HFFc6 (cell line): ENCODE data around the gene KRTAP24-1. TPM values are rescaled to one million over a fixed set of nuclear protein-coding genes. Genes with fewer than 3 reads are reported as not detected.

Experiments used
- DNase-seq: peaks from one replicate; pipeline ENCODE4 v3.0.0-alpha.2; 2018
- H3K27ac Mint-ChIP-seq: 2 replicates; pipeline ENCODE4 v1.8.0; 2020; ENCODE audit warnings: mild to moderate bottlenecking, mixed read lengths
- H3K27me3 Mint-ChIP-seq: 2 replicates; pipeline ENCODE4 v1.8.0; 2021; ENCODE audit warnings: mild to moderate bottlenecking, moderate library complexity, mixed read lengths; ENCODE audit not compliant: insufficient read depth
- H3K36me3 Mint-ChIP-seq: 2 replicates; pipeline ENCODE4 v1.8.0; 2021; ENCODE audit warnings: low read depth, mixed read lengths
- H3K4me1 Mint-ChIP-seq: 2 replicates; pipeline ENCODE4 v1.8.0; 2020; ENCODE audit warnings: low read depth, mixed read lengths
- H3K4me3 Mint-ChIP-seq: 2 replicates; pipeline ENCODE4 v1.8.0; 2020; ENCODE audit warnings: mild to moderate bottlenecking, moderate library complexity, mixed read lengths
- H3K9me3 Mint-ChIP-seq: 2 replicates; pipeline ENCODE4 v1.8.0; 2020; ENCODE audit warnings: mild to moderate bottlenecking, mixed read lengths
- total RNA-seq, 6 experiments: library from RNA; stranded (reverse); fragmentation: NEBNext Ultra II Directional; extraction: Animal tissue kit (Norgen Biotek cat#: 25700); gene quantifications; 2 replicates in 1 of 6; 3 replicates in 5 of 6; pipeline ENCODE4 v1.2.3, GENCODE V29; 2021
- TF ChIP-seq, protein P1 (sequence below): fragments of 200-600 bp; sonication (generic); IDR thresholded peaks from 2 replicates; pipeline ENCODE4 v1.5.0; 2021; ENCODE audit warnings: antibody characterized with exemption, mild to moderate bottlenecking

KRTAP24-1 gene
- total RNA-seq, 6 experiments from 2014 or later, result not detected

DNA sequence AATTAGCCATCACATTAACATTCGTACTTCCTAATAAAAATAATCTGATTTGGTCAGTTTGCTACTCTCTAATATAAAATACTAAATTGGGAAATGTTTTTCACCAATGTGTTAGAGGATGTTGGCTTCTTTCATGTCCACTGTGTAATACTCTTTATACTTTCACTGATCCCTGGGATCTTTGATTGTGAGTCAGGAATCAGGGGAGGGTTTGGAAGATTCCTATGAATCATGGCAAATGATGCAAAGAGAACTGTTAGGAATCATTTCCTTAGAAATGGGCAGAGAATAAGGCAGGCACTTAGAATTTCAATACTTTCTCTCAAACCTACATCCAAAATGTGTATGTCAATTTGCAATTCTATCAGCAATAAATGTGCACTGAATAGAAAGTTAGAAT is 31.0 kb downstream of the KRTAP24-1 start:
- no peak overlapping the region for H3K4me3 Mint-ChIP-seq
- no peak overlapping the region for H3K27ac Mint-ChIP-seq
- no peaks in the 10 kb centered on the region for H3K27me3 Mint-ChIP-seq
- TF ChIP-seq, protein P1, sequence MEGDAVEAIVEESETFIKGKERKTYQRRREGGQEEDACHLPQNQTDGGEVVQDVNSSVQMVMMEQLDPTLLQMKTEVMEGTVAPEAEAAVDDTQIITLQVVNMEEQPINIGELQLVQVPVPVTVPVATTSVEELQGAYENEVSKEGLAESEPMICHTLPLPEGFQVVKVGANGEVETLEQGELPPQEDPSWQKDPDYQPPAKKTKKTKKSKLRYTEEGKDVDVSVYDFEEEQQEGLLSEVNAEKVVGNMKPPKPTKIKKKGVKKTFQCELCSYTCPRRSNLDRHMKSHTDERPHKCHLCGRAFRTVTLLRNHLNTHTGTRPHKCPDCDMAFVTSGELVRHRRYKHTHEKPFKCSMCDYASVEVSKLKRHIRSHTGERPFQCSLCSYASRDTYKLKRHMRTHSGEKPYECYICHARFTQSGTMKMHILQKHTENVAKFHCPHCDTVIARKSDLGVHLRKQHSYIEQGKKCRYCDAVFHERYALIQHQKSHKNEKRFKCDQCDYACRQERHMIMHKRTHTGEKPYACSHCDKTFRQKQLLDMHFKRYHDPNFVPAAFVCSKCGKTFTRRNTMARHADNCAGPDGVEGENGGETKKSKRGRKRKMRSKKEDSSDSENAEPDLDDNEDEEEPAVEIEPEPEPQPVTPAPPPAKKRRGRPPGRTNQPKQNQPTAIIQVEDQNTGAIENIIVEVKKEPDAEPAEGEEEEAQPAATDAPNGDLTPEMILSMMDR, result no peak
- no peaks in the 10 kb centered on the region for H3K4me1 Mint-ChIP-seq
- H3K9me3 Mint-ChIP-seq, result peaks cover 51% of the 10 kb centered on the region
- no peak for DNase-seq
- no peaks in the 10 kb centered on the region for H3K36me3 Mint-ChIP-seq

DNA sequence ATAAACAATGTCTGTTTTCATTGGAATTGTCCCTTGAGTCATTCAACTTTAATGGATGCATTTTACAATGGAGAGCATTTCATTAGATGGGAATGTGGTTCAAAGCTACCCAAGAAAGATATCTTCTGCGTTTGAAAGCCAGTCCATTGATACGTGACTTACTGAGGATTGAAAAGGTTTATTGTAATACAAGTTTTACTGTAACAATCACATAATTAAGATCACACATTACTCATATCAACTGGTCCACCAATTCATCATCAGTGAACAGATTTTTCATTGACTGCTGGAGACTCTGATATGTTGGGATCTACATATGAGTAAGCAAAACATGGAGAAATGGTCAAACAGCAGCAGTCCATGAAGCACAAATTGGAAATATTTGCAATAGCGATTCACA is 32.8 kb downstream of the KRTAP24-1 start:
- TF ChIP-seq, protein P1, result no peak
- Mint-ChIP-seq H3K36me3 (no peaks in the 10 kb centered on the region), H3K27ac (no peak overlapping the region), H3K27me3 (no peaks in the 10 kb centered on the region), H3K4me3 (no peak overlapping the region), H3K9me3 (peaks cover 42% of the 10 kb centered on the region), H3K4me1 (no peaks in the 10 kb centered on the region)
- DNase-seq, result no peak

DNA sequence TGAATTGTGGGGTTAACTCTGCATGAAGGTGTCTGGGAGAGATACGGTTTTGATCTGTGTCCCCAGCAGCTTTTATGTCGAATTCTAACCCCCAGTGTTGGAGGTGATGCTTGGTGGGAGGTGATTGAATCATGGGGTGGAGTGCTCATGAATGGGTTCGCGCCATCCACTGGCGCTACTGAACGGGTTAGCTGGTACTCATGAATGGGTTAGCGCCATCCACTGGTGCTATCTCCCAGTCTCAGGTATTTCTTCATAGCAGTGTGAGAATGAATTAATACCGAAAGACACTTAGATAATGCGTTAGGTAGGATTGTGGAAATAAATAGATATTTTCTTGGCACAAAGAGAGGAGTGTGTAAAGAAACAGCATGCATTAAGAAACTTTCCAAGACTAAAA is 33.9 kb downstream of the KRTAP24-1 start:
- peaks cover 52% of the 10 kb centered on the region for H3K9me3 Mint-ChIP-seq
- TF ChIP-seq, protein P1, result no peak
- no peak overlapping the region for H3K4me3 Mint-ChIP-seq
- H3K36me3 Mint-ChIP-seq, result no peaks in the 10 kb centered on the region
- no peak for DNase-seq
- H3K27ac Mint-ChIP-seq, result no peak overlapping the region
- H3K27me3 Mint-ChIP-seq, result no peaks in the 10 kb centered on the region
- no peaks in the 10 kb centered on the region for H3K4me1 Mint-ChIP-seq

DNA sequence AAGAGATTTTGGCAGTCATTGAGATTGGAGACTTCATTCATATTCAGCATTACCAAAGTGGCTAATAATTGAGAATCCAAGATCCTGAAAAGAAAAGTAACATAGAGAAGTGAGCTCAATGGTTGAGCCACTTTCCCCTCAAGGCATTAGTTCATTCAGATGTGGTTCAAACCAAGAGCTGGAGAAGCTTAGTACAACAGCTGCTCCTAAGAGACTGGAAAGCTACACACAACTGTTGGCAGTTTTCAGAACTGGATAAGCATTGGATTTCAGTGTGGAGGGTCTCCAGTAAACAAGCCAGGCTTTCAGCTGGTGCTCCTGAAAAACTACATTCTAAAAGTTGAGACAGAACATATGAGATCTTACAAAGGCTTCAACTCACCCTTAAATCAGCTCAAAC is 37.7 kb downstream of the KRTAP24-1 start:
- H3K4me3 Mint-ChIP-seq, result no peak overlapping the region
- H3K27ac Mint-ChIP-seq, result no peak overlapping the region
- no peak for DNase-seq
- H3K27me3 Mint-ChIP-seq, result no peaks in the 10 kb centered on the region
- H3K36me3 Mint-ChIP-seq, result no peaks in the 10 kb centered on the region; the same call in 1 of the 2 replicates
- no peaks in the 10 kb centered on the region for H3K4me1 Mint-ChIP-seq
- TF ChIP-seq, protein P1, result no peak
- peaks cover 49% of the 10 kb centered on the region for H3K9me3 Mint-ChIP-seq

DNA sequence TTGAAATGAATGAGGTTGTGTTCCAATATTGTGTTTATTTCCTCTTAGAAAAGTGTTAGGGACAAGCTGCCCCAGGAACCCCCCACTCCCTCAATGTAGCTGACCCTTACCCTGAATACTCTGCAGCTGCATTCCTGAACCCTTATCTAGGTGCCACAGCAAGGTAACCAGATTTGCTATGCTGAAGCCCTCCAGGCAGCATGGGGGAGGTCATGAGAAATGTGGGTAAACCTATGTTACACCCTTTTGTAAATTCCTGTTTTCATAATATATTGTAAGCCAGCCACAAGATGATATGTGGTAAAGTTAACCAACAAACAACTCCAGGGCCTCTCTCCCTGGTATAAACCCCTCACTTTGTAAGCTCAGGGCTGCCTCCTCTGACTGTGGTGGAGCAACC is 39.1 kb downstream of the KRTAP24-1 start:
- no peak for DNase-seq
- no peak overlapping the region for H3K27ac Mint-ChIP-seq
- TF ChIP-seq, protein P1, result no peak

DNA sequence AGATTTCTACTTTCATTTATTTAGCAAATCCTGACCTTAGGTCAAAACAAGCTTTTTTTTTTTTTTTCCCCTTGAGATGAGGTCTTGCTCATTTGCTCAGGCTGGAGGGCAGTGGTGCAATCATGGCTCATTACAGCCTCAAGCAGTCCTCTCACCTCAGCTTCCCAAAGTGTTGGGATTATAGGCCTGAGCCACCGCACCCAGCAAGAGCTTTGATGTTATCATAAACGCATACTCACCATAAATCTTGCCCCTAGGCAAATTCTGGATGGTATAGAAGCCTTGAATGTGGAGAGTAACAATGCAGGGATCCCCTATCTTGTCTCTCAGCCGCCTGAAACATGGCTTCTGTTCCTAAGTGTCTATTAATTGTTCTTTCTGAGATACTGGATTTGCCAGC is 42.1 kb downstream of the KRTAP24-1 start:
- H3K9me3 Mint-ChIP-seq, result peaks cover 55% of the 10 kb centered on the region
- TF ChIP-seq, protein P1, result no peak
- no peaks in the 10 kb centered on the region; the same call in 1 of the 2 replicates for H3K36me3 Mint-ChIP-seq
- H3K27me3 Mint-ChIP-seq, result no peaks in the 10 kb centered on the region
- no peak overlapping the region for H3K27ac Mint-ChIP-seq
- H3K4me3 Mint-ChIP-seq, result no peak overlapping the region
- no peak for DNase-seq
- no peaks in the 10 kb centered on the region for H3K4me1 Mint-ChIP-seq

More for the DNA sequence above, 39.1 kb downstream of the KRTAP24-1 start:
- H3K27me3 Mint-ChIP-seq, result no peaks in the 10 kb centered on the region
- H3K36me3 Mint-ChIP-seq, result no peaks in the 10 kb centered on the region; the same call in 1 of the 2 replicates
- H3K4me3 Mint-ChIP-seq, result no peak overlapping the region
- peaks cover 45% of the 10 kb centered on the region for H3K9me3 Mint-ChIP-seq
- no peaks in the 10 kb centered on the region for H3K4me1 Mint-ChIP-seq
